OCI-LY7 (cell line): Measurements from ENCODE around the gene GAMT. TPM values are rescaled to one million over a fixed set of nuclear protein-coding genes. Genes with fewer than 3 reads are reported as not detected.

ENCODE experiments used
- BruUV-seq: library from RNA; stranded (reverse); fragments of 400-500 nt; replicated peaks from 2 replicates; lab custom pipeline; 2021; lab: Mats Ljungman, UMichigan
- CTCF ChIA-PET: fragments of 300-600 bp; sonication (Branson Sonifier 250); formaldehyde crosslinking; loops from one replicate; lab custom pipeline; 2022; ENCODE audit warnings: antibody characterized with exemption; ENCODE audit not compliant: unreplicated experiment; lab: Charles Lee
- POLR2A ChIA-PET: fragments of 300-600 bp; sonication (Branson Sonifier 250); formaldehyde crosslinking; loops from one replicate; lab custom pipeline; 2022; ENCODE audit warnings: antibody characterized with exemption; lab: Charles Lee
- DNase-seq: peaks from one replicate; pipeline ENCODE4 v3.0.0-alpha.2; 2015; ENCODE audit warnings: low spot score
- H2AFZ ChIP-seq: fragments of 200-600 bp; sonication (generic), shearing (Covaris generic); 2 replicates; pipeline ENCODE4 v1.6.1; 2014; ENCODE audit warnings: mild to moderate bottlenecking, antibody characterized with exemption, low read length, moderate library complexity
- H3K27ac ChIP-seq: fragments of 200-600 bp; sonication (generic); 2 replicates; pipeline ENCODE4 v1.5.1; 2014; ENCODE audit warnings: mixed run types, low read depth, mild to moderate bottlenecking, moderate library complexity, low read length, inconsistent platforms; ENCODE audit not compliant: poor library complexity, severe bottlenecking
- H3K36me3 ChIP-seq: fragments of 200-600 bp; sonication (generic); 2 replicates; pipeline ENCODE4 v1.6.1; 2014; ENCODE audit warnings: mild to moderate bottlenecking, antibody characterized with exemption, low read length, moderate library complexity, mixed read lengths; ENCODE audit not compliant: insufficient read depth
- H3K4me1 ChIP-seq: fragments of 200-600 bp; sonication (generic); 2 replicates; pipeline ENCODE4 v1.5.1; 2014; ENCODE audit warnings: mild to moderate bottlenecking, low read length; ENCODE audit not compliant: insufficient read depth, poor library complexity, severe bottlenecking
- H3K4me2 ChIP-seq: fragments of 200-600 bp; sonication (generic); 2 replicates; pipeline ENCODE4 v1.6.1; 2014; ENCODE audit warnings: mild to moderate bottlenecking, low read length
- H3K4me3 ChIP-seq: fragments of 200-600 bp; sonication (generic); 2 replicates; pipeline ENCODE4 v1.5.1; 2014; ENCODE audit warnings: mild to moderate bottlenecking, low read depth, low read length; ENCODE audit not compliant: poor library complexity, severe bottlenecking
- H3K79me2 ChIP-seq: fragments of 200-600 bp; sonication (generic); 2 replicates; pipeline ENCODE4 v1.6.1; 2016; ENCODE audit warnings: low read depth, mild to moderate bottlenecking, low read length, moderate library complexity, mixed read lengths; ENCODE audit not compliant: insufficient read depth
- H3K9me2 ChIP-seq: fragments of 200-600 bp; sonication (generic); 2 replicates; pipeline ENCODE4 v1.6.1; 2016; ENCODE audit warnings: mild to moderate bottlenecking, low read length, mixed read lengths; ENCODE audit not compliant: insufficient read depth
- H3K9me3 ChIP-seq: fragments of 200-600 bp; sonication (generic); 2 replicates; pipeline ENCODE4 v1.6.1; 2014; ENCODE audit warnings: mild to moderate bottlenecking, mixed run types, low read length, mixed read lengths
- H4K20me1 ChIP-seq: fragments of 200-600 bp; sonication (generic); 2 replicates; pipeline ENCODE4 v1.6.1; 2014; ENCODE audit warnings: mild to moderate bottlenecking, antibody characterized with exemption, low read length, moderate library complexity, mixed read lengths; ENCODE audit not compliant: insufficient read depth
- EZH2phosphoT487 ChIP-seq: fragments of 200-600 bp; sonication (generic); IDR thresholded peaks from 2 replicates; pipeline ENCODE4 v1.6.1; 2018; ENCODE audit warnings: low read depth, borderline replicate concordance, mild to moderate bottlenecking, mixed run types, antibody characterized with exemption, low read length, moderate library complexity, mixed read lengths
- intact Hi-C: fragments of 100-400 bp; cut with micrococcal nuclease; formaldehyde crosslinking; loops from one replicate; pipeline ENCODE4 v1.10.0; 2022; ENCODE audit not compliant: unreplicated experiment
- total RNA-seq, 2 experiments: library from RNA; depleted of rRNA in 1 of 2; stranded (reverse); fragments of >200 nt in 1 of 2; shearing (Covaris generic) in 1 of 2; gene quantifications; 2 replicates each; pipeline ENCODE4 v1.2.3, GENCODE V29; 2014 to 2022
- TF ChIP-seq, protein P1 (sequence below): fragments of 200-600 bp; sonication (generic); conservative IDR thresholded peaks from 2 replicates; pipeline ENCODE4 v1.5.1; 2014; ENCODE audit warnings: mild to moderate bottlenecking, antibody characterized with exemption, low read length, moderate library complexity, mixed read lengths

GAMT gene
- total RNA-seq, 2 experiments from 2014 or later = 14.4 to 27.5 TPM

- BruUV-seq = no TSS peak
- Histone ChIP-seq H3K4me3 (no peak overlapping the region), H3K9me3 (no peaks in the 10 kb centered on the region), H4K20me1 (peaks cover 9% of the 10 kb centered on the region; the same call in 1 of the 2 replicates), H3K27ac (no peak overlapping the region), H3K4me1 (no peaks in the 10 kb centered on the region), H3K36me3 (peaks cover 95% of the 10 kb centered on the region), H2AFZ (no peak overlapping the region), H3K4me2 (no peak overlapping the region), H3K79me2 (no peaks in the 10 kb centered on the region), H3K9me2 (no peaks in the 10 kb centered on the region)
- TF ChIP-seq EZH2phosphoT487 = no peak
- TF ChIP-seq, protein P1, sequence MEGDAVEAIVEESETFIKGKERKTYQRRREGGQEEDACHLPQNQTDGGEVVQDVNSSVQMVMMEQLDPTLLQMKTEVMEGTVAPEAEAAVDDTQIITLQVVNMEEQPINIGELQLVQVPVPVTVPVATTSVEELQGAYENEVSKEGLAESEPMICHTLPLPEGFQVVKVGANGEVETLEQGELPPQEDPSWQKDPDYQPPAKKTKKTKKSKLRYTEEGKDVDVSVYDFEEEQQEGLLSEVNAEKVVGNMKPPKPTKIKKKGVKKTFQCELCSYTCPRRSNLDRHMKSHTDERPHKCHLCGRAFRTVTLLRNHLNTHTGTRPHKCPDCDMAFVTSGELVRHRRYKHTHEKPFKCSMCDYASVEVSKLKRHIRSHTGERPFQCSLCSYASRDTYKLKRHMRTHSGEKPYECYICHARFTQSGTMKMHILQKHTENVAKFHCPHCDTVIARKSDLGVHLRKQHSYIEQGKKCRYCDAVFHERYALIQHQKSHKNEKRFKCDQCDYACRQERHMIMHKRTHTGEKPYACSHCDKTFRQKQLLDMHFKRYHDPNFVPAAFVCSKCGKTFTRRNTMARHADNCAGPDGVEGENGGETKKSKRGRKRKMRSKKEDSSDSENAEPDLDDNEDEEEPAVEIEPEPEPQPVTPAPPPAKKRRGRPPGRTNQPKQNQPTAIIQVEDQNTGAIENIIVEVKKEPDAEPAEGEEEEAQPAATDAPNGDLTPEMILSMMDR = no peak
- CTCF ChIA-PET = no interaction called here
- no peak for DNase-seq
- POLR2A ChIA-PET = no interaction called here
- intact Hi-C loops = no loop called here
These were observed 24.6 kb upstream of the GAMT start for GRCh38 chr19:1425902-1426301.

GRCh38 chr19:1425102-1425837 lies 23.9 kb upstream of the GAMT start:
- intact Hi-C loops = no loop called here
- peaks cover 98% of the 10 kb centered on the region for H3K36me3 ChIP-seq
- H3K9me3 ChIP-seq = no peaks in the 10 kb centered on the region
- peaks cover 9% of the 10 kb centered on the region; the same call in 1 of the 2 replicates for H4K20me1 ChIP-seq
- no peaks in the 10 kb centered on the region for H3K4me1 ChIP-seq
- H3K4me2 ChIP-seq = no peak overlapping the region
- no peaks in the 10 kb centered on the region for H3K9me2 ChIP-seq
- ChIA-PET POLR2A (no interaction called here), CTCF (no interaction called here)
- H3K79me2 ChIP-seq = no peaks in the 10 kb centered on the region
- no peak overlapping the region for H3K27ac ChIP-seq
- no peak overlapping the region for H2AFZ ChIP-seq
- no peak overlapping the region for H3K4me3 ChIP-seq
- no peak for DNase-seq
- TSS peak; percentile 12 for BruUV-seq
- no peak for TF ChIP-seq EZH2phosphoT487
- TF ChIP-seq, protein P1 = no peak
